HG03460 (cell line): ENCODE data around the gene SYPL1.

Source experiments
- ATAC-seq: cut with Tn5 transposase; IDR thresholded peaks from one replicate; pipeline ENCODE4 v1.9.1; 2021; ENCODE audit not compliant: unreplicated experiment

SYPL1 gene

DNA sequence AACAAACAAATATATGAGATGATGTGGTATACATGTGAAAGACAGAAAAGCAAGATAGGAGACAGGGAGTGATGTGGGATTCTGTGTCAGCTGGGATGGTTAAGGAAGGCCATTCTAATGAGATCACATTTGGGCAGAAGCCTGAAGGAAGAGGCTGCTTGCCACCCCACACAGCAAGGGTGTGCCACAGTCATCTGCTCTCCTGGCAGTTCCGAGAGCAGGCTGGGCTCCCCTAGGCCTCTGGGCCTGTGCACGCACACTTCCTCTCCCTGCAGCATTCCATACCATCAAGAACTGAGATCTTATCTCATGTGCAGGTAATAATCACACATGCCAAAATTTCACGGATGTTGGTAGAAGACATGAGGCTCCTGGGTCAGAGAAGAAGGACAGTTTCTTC is 43.1 kb downstream of the SYPL1 start:
- ATAC-seq, result no peak

DNA sequence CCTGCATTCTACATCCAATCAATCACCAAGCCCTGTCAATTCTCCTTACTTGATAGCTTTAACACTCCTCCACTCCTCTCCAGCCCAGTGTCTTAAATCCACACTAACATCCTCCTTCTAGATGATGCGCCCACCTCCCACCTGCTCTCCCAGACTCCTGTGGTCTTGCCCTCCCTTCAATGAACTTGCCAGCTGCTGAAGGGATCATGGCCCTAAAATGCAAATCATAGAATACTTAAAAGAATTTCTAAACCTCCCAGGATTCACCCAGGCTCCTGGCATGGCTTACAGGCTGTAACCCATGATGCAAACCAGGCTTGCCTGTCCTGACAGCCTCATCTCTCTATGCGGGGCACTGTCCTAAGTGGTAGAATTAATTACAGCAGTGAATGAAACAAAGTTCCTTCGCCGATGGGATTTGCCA is 43.6 kb downstream of the SYPL1 start:
- no peak for ATAC-seq

DNA sequence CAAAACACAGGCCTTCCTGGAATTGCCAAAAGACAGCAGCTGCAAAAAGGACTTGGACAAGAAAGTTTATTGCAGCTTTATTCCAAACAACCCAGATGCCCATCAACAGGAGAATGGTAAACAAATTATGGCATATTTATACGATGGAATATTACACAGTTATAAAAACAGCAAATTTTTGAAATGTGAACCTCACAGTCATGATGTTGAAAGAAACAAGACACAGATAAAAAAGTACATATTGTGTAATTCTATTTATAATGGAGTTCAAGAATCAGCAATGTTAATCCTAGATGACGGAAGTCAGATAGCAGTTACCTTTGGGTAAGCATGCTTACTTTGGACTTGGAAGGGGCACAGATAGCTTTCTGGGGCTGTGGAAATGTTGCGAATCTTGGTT is 44.4 kb downstream of the SYPL1 start:
- no peak for ATAC-seq

DNA sequence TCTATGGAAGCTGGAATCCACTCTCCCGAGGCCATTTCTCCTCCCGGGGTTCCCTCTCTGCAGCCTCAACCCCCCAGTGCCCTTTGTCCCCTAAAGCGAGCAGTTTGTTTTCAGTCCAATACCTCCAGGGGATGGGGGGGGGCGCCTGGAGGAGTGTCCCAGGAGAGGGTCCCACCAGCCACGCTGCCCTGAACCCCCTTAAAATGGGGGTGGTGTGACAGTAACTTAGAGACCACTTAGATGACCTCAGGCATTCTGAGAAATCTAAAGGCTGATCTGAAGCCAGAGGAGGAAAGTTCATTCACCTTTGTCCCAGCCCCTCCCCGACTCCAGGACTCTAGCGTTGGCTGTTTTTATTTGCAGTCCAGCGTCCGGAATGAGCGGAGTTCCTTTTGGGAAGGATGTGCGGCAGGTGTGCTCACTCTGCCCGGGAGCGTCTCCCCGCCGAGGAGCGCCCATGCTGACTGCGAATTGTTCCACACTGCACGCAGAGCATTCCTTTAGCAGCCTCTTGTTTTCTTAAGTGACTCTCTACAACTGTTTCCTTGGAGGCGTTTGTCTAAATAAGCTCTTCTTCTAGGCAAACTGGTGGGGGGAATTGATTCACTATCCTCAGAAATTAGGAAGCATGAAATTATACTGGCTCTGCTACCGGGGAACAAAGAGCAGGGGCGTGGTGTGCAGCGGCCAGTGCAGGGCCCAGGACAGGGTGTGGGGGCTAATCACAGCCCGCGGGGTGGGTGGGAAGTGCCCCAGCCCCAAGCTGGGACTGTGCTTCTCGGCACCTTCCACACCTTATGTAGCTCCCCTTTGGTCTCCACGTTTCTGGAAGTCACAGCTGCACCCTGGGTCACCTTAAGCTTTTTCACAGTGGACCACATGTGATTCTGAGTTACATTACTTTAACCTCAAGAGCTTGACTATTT is 46.3 kb downstream of the SYPL1 start:
- no peak for ATAC-seq

DNA sequence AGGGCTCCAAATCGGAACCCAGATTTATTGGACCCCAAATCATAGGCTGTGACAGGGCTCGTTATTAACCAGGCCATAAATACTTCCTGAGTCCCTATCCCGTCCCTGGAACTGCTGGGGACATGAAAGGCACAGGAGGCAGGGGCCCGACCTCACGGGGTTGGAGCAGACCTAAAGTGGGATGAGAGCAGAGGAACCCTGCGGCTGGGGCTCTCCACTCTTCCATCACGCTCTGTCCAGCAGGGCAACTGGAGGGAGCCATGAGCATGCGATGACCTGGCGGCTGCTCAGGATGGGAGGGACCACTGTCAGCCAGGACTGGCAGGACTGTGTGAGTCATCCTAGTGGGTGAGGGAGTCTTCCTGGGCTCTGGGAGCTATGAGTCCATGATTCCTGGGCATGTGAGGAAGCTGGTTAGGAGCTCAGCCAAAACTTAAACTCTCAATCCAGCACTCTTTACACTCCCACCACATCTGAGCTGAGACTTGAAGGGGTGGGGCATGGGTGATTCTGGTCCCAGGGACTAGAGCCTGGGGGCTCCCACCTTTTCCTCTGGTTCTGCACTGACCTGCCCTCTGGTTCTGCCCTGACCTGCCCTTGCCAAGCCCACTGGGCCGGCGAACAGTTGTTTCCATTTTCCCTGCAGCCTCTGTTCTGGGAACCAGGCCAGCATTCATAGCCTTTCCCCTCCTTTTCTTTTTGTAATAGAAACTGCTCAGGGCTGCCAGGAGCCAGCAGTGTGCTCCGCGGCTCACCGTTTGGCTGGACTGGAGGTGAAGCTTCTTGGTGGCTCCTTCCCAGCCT is 47.1 kb downstream of the SYPL1 start:
- no peak for ATAC-seq

DNA sequence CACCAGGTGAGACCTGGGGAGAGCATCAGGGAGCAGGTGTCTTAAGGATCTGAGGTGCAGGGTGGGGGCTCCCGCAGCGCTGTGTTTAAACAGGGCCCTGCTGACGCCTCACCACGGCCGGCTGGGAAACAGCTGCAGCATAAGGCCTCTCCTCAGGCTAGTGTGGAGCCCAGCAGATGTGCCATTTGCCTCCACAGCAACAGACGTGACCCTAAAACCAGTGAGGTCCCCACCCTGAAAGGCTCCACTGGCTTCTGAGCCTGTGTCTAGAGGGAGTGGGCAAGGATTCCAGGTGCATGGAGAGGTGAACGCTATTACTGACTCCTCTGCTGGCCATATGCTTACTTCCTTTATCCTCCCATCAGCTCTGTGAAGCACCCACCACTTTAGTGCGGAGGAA is 47.8 kb downstream of the SYPL1 start:
- no peak for ATAC-seq

DNA sequence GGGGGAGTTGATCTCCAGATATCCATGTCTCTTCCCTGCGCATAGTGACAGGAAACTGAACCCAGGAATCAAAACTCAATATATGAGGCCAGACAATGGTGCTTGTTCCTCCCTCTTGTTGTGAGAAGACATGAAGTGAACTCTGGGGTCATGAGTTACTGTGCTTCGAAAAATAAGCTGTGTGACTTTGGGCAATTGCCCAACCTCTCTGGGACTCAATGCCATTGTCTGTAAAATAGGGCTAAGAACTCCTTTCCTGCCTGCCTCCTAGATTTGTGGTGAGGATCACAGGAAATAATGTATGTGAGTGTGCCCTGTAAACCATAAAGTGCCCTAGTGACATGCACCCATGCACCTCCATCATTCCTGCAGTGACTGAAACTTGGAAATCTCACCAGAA is 48.4 kb downstream of the SYPL1 start:
- ATAC-seq, result no peak

DNA sequence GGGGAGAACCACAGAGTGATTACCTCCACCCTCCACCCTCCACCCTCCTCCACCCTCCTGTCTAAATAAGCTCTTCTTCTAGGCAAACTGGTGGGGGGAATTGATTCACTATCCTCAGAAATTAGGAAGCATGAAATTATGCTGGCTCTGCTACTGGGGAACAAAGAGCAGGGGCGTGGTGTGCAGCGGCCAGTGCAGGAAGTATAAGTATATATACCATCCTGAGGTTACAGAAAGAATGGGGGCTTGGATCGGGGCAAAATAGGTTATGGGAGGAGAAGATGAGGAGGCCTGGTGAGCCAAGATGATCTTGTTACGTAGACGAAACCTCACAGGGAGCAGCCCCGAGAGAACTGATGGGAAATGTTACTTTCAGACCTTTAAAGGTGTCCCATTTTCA is 49.1 kb downstream of the SYPL1 start:
- ATAC-seq, result no peak

DNA sequence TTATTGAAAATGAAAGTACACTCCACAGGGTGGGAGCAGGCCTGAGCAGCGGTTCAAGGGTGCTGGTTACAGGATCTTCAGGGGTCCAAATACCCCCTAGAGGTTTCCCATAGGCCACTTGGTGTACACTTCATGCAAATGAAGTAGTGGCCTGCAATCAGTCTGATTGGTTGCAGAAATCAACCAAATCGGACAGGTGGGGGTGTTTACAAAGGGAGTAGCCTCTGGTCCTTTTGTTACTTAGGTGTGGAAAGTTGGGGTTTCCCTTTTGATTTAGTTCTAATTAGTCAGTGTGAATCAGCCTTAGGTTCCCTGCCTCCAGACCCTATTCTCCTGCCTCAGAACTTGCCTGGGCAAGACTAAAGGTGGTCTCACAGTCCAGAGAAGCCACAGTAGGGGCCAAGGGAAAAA is 49.6 kb downstream of the SYPL1 start:
- ATAC-seq, result no peak

DNA sequence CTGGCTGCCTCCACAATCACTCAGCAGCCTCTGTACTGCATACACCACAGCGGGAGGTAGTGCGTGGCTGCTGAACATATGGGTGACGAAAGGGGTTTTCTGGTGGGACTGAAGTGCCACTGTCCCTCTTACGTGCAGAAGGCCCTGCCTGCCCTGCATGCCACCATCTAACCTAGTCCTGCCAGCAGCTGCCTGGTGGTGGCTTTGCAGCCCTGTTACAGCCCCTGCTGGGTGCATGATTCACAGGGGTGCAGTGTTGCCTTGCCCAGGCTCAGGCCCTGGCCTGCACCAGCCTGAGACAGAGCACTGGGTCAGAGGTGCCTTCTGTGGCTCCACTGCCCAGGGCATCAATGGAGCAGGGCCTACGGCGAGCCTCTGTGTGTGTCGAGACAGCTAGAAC is 50.1 kb downstream of the SYPL1 start:
- ATAC-seq, result no peak

DNA sequence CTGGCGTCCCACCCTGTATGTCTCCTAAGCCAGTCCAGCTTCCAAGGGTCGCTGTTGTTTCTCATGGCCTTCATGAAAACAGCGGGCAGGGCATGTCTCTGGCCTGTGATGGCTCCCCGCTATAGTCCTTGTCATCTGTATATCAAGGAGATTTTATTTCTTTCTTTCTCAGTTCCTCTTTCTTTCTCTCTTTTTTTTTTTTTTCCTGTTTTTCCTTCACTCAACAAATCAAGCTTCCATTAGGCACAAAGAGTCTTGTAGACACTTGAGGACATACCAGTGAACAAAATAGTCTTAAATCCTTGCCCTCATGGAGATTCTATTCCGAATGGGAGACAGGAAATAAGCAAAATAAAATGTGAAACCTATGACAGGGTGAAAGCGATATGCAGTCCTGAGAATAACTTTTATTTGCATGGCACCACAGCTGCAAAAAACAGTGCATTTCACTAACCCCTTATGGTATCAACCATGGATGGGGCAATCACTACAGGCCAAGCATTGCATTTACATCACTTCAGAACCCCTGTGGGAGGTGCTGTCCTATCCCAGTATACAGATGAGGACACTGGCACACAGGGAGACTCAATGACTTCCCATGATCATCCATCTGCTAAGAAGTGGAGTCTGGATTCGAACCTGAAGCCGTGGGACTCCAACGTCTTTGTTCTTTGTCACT is 50.7 kb downstream of the SYPL1 start:
- ATAC-seq, result no peak

DNA sequence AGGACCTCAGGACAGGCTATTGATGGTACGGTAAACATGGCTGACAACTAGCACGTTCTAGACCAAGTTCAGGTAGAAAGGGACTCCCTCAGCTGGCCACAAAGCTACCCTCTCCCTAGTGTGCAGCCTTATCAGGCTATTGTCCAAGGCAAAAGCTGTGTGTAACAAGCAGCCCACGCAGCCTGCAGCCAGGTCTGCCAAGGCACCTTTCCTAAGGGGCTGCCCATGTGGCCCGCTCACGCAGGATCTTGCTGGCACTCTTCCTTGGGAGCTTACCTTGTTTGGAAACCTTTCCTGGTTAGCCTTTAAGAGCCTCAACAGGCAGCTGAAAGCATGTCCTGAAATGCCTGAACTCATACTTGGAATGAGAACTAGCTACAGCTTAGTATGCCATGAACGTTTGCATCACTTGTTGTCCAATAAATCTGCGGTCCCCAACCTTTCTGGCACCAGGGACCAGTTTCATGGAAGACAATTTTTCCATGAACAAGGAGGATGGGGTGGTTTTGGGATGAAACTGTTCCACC is 51.7 kb downstream of the SYPL1 start:
- ATAC-seq, result no peak

DNA sequence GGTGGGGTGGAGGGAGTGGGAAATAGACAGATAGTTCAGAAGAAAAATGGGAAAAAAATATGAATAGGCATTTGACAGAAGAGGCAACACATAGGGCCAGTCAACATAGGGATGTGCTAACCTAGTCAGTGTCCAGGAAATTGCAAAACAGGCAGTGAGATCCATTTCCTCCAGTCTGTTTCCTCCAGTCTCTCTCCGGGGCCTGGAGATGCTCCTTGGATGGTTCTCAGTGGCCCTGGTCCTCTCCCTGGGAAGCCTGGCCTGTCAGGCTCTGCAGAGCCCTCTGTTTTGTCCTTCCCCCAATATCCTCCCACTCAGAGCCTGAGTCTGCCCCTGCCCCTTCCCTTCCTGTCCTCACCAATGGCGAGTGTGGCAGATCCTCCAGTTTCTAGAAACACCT is 52.6 kb downstream of the SYPL1 start:
- ATAC-seq, result no peak

DNA sequence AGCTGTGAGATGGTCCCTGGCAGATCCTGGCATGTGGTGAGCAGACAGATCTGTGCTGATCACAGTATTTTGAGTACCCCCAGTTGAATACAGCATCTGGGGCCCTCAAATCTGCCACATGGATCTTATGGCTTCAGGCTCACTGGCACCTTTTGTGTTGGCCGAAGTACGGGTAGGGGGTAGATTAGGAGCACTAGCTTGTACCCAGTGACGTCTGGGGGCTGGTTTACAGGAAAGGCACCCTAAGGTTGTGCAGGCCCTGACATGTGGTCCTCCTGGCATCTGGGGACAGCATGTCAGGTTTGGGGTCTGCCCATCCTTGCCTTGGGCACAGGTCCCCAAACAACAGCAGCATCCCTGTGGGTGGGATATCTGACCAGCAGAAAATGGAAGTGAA is 53.2 kb downstream of the SYPL1 start:
- no peak for ATAC-seq

DNA sequence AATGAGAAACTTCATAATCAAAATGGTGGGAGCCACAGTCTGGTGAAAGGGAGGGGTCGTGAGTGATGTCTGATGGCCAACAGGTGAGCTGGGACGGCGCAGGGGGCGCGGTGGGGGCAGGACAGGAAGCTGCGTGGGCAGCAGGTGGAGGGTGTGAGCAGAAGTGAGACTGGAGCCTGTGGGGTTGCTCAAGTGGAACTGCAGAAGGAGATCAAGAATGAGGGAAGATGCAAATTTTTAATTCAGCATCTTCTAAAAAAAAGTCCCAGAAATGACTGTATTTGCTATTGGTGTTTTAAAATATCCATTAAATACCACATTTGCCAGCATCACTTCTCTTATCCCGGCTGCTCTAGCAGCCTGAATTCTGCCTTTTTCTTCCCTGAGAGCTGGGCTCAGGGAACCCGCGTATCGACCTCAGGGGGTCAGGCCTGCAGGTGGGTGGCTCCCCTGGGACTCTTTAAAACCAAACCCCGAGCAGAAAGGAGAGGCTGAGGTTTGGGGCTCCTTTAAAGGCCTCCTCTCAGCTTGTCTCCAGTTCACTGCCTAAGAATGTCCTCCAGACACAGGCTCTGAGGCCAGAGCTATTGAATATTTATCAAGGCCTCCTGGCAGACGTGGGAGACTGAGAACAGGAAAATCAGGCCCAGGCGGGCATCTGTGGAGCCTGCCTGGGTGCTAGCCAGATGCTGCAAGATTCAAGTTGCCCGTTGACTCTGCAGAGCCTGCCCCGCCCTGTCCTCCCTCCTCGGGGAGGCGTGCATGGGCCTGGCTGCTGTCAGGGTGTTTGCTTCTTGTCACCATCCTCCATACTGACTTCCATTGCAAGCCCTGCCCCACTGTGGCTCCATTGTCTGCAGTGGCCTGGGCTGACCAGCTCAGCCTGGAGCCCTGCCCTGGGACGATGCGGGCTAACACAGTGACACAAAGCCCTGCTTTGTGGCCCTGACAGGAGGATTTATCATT is 53.9 kb downstream of the SYPL1 start:
- peak; percentile 64 for ATAC-seq

DNA sequence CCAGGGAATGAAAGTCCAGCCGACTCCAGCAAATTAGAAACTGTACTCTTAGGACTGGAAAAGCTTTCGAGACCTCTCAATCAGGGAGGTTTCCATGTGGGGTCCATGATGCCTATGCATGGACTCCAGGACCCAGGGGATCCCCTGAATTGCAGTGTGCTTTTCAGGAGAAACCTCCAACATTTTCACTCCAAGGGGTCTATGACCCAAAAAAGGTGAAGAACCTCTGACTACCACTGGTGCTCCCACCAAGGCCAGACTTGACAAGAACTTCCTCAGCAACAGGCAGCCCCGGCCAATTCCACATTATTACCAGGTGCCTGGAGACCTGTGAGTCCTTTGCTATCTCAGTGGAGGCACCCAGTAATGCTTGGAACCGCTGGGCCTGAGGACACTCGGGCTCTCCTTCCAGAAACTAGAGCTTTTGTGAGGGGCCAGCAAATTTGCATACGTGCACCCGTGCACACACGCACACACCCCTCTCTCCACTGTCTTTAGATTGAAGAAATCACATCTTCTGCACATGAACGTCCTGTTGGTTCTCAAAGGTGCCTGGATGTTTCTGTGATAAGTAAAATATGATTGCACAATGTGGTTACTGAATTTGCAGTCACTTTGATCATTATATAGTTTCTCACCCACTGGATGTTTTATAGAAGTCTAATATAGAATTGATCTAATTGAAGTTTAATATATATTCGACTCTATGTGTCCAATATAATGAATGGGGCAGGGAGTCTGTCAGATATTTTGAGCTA is 54.7 kb downstream of the SYPL1 start:
- no peak for ATAC-seq

DNA sequence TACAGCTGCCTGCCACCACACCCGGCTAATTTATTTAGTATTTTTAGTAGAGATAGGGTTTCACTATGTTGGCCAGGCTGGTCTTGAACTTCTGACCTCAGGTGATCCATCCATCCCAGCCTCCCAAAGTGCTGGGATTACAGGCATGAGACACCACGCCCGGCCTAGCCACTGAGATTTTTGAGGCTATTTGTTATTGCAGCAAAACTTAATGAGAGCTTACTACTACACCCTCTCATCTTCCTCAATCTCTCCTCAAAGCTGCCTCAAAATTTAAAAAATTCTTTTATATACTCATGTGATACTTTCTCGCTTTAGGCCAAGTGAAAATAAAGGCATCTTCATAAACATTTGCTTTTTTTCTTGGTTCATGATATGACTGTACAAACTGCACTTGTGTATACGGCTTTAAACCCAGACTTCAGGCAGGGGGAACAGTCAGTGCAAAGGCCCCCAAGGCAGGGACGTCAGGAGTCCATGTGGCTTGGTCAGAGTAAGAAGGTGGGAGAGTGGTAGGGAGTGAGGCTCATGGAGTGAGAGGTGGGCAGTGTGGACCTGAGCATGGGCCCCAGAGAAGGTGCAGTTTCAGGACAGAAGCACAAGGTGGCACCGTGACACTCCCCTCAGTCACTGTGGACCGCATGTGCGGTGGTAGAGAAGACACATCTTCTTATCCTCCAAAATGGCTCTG is 55.5 kb downstream of the SYPL1 start:
- ATAC-seq, result peak; percentile 35

DNA sequence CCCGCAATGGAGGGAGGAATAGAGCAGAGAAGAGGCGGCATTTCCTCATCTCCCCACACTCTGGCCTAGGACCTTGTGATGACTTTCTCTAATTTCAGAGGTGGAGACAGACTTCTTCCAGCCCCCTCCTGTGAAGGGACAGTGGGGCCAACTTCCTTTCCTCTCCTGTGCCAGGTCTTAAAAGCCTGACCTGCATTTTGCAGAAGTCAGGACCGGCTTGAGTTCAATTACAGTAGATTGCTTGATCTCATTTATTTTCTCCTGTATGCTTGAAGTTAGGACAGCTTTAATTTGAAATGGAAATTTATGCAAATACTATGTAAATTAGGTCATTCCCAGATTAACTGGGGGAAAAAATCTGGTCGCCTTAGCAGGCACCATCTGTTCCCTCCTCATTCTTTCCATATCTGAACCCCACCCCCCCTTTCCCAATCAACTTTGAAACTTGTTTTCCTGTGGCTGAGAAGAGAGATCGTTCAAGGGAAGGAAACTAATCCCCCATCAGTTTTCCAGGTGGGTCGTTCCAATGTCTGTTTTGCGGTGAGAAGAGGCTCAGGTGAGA is 57.1 kb downstream of the SYPL1 start:
- no peak for ATAC-seq
